NK-92 treated with Interleukin-12 subunit alpha and Interleukin-12 subunit beta, amount 100 ng/mL, for 24 hours (cell line): ENCODE measurements around the gene CREB3.

ENCODE experiments used
- DNase-seq: peaks from one replicate; lab custom pipeline; 2025; lab: John Stamatoyannopoulos, UW

Gene CREB3

GRCh38 chr9:35732185-35732799 is at the start of gene CREB3, which contains the start of gene TLN1:
Gene CREB3, plus strand, starts transcription at chr9:35732666. Its CDS starts 107 bp downstream, at chr9:35732773.
Gene TLN1, minus strand, starts transcription at chr9:35732195. Its CDS starts 6,501 bp downstream, at chr9:35725694.
- DNase-seq = peak; percentile 96

GRCh38 chr9:35683323-35683722 is 49.1 kb upstream of the CREB3 start:
- no peak for DNase-seq

- no peak for DNase-seq
Observed at GRCh38 chr9:35684921-35685320, 47.5 kb upstream of the CREB3 start.

GRCh38 chr9:35685506-35685905 is 47.0 kb upstream of the CREB3 start:
- DNase-seq = no peak

- DNase-seq = no peak
Observed at GRCh38 chr9:35686222-35687203, 46.0 kb upstream of the CREB3 start.

- no peak for DNase-seq
Observed at GRCh38 chr9:35687306-35687705, 45.2 kb upstream of the CREB3 start.

- no peak for DNase-seq
Observed at GRCh38 chr9:35687972-35688557, 44.4 kb upstream of the CREB3 start.

GRCh38 chr9:35688558-35689541 is 43.6 kb upstream of the CREB3 start:
- no peak for DNase-seq

GRCh38 chr9:35689542-35690293 is 42.7 kb upstream of the CREB3 start, which contains the start of gene TPM2:
Gene TPM2, minus strand, starts transcription at chr9:35689925. Its CDS starts 108 bp downstream, at chr9:35689817.
- DNase-seq = no peak

GRCh38 chr9:35690294-35690613 is 42.2 kb upstream of the CREB3 start:
- DNase-seq = no peak

GRCh38 chr9:35690614-35691333 is 41.7 kb upstream of the CREB3 start:
- no peak for DNase-seq

GRCh38 chr9:35691334-35691650 is 41.2 kb upstream of the CREB3 start:
- no peak for DNase-seq

- no peak for DNase-seq
Observed at GRCh38 chr9:35691757-35692301, 40.6 kb upstream of the CREB3 start.

- DNase-seq = no peak
Observed at GRCh38 chr9:35695943-35696401, 36.5 kb upstream of the CREB3 start.

- peak; percentile 21 for DNase-seq
Observed at GRCh38 chr9:35696520-35697215, 35.8 kb upstream of the CREB3 start.

GRCh38 chr9:35697486-35697885 is 35.0 kb upstream of the CREB3 start:
- DNase-seq = no peak

GRCh38 chr9:35698231-35698630 is 34.2 kb upstream of the CREB3 start:
- DNase-seq = no peak

- DNase-seq = no peak
Observed at GRCh38 chr9:35700031-35700430, 32.4 kb upstream of the CREB3 start.

- DNase-seq = no peak
Observed at GRCh38 chr9:35700942-35701341, 31.5 kb upstream of the CREB3 start.
